Panc1 (cell line): ENCODE measurements around the gene SHB. TPM values are rescaled to one million over a fixed set of nuclear protein-coding genes. Genes with fewer than 3 reads are reported as not detected.

Source experiments
- ATAC-seq: fragments of 200-7000 bp; cut with Tn5 transposase; 2 replicates; pipeline ENCODE4 v1.9.1; 2020; ENCODE audit warnings: mild to moderate bottlenecking, moderate library complexity
- BruUV-seq: library from RNA; stranded (reverse); fragments of 400-500 nt; replicated peaks from 2 replicates; lab custom pipeline; 2021; lab: Mats Ljungman, UMichigan
- CTCF ChIA-PET: fragments of 300-600 bp; sonication (Branson Sonifier 250); formaldehyde crosslinking; loops from one replicate; lab custom pipeline; 2022; ENCODE audit warnings: antibody characterized with exemption; lab: Charles Lee
- POLR2A ChIA-PET: fragments of 300-600 bp; sonication (Branson Sonifier 250); formaldehyde crosslinking; loops from one replicate; lab custom pipeline; 2022; ENCODE audit warnings: antibody characterized with exemption; lab: Charles Lee
- DNase-seq: peaks from one replicate; pipeline ENCODE4 v3.0.0-alpha.2; 2010; ENCODE audit warnings: low read depth, low spot score
- H3K27ac ChIP-seq: 2 replicates; pipeline ENCODE4 v1.5.1; 2011; ENCODE audit warnings: mild to moderate bottlenecking, low read length, inconsistent platforms
- H3K27me3 ChIP-seq: fragments of 200-500 bp; sonication (Bioruptor generic); 2 replicates; pipeline ENCODE4 v1.6.0; 2014; ENCODE audit warnings: low read length, inconsistent platforms; ENCODE audit not compliant: control insufficient read depth, insufficient read depth
- H3K36me3 ChIP-seq: fragments of 200-500 bp; sonication (Bioruptor generic); 2 replicates; pipeline ENCODE4 v1.5.1; 2014; ENCODE audit warnings: inconsistent platforms, mild to moderate bottlenecking, low read length, moderate library complexity; ENCODE audit not compliant: control insufficient read depth, insufficient read depth
- H3K4me1 ChIP-seq: 2 replicates; pipeline ENCODE4 v1.5.1; 2011; ENCODE audit warnings: inconsistent platforms, mild to moderate bottlenecking, low read length, moderate library complexity; ENCODE audit not compliant: control insufficient read depth, insufficient read depth
- H3K4me3 ChIP-seq, 2 experiments: 2 replicates each; pipeline ENCODE4 v1.5.1; 2011 to 2012; ENCODE audit warnings: low read depth in 2 of 2, low read length in 2 of 2, mild to moderate bottlenecking in 2 of 2, inconsistent platforms in 1 of 2, moderate library complexity in 1 of 2
- H3K9me3 ChIP-seq: fragments of 200-500 bp; sonication (Bioruptor generic); 2 replicates; pipeline ENCODE4 v1.5.1; 2014; ENCODE audit warnings: low read depth, mild to moderate bottlenecking, inconsistent platforms, low read length, moderate library complexity; ENCODE audit not compliant: control insufficient read depth, insufficient read depth
- CTCF ChIP-seq: fragments of 450-650 bp; IDR thresholded peaks from 2 replicates; pipeline ENCODE4 v1.5.1; 2017; ENCODE audit warnings: mild to moderate bottlenecking
- POLR2AphosphoS5 ChIP-seq: IDR thresholded peaks from 2 replicates; pipeline ENCODE4 v1.6.1; 2012; ENCODE audit warnings: mild to moderate bottlenecking, low read depth, low read length, moderate library complexity
- REST ChIP-seq, 2 experiments: IDR thresholded peaks; 2 replicates each; pipeline ENCODE4 v1.6.1; 2011 to 2012; ENCODE audit warnings: low read depth in 2 of 2, control low read depth in 1 of 2, low read length in 1 of 2, mild to moderate bottlenecking in 1 of 2, moderate library complexity in 1 of 2; ENCODE audit not compliant: insufficient read depth in 1 of 2
- SIN3A ChIP-seq: IDR thresholded peaks from 2 replicates; pipeline ENCODE4 v1.6.1; 2012; ENCODE audit warnings: low read depth, mild to moderate bottlenecking, low read length, moderate library complexity, borderline replicate concordance; ENCODE audit not compliant: insufficient read depth
- TCF7L2 ChIP-seq: IDR thresholded peaks from 2 replicates; pipeline ENCODE4 v1.6.1; 2011; ENCODE audit warnings: mild to moderate bottlenecking, low read depth, low read length, inconsistent platforms
- in situ Hi-C: cut with HindIII; loops from 2 replicates; pipeline ENCODE4 v1.10.0; 2016; ENCODE audit warnings: low sequenced_read_pairs, low pct_unique_long_range_greater_than_20kb
- intact Hi-C: fragments of 100-400 bp; cut with micrococcal nuclease; formaldehyde crosslinking; loops from one replicate; pipeline ENCODE4 v1.10.0; 2022; ENCODE audit not compliant: unreplicated experiment
- total RNA-seq: library from RNA; stranded (reverse); gene quantifications from one replicate; pipeline ENCODE4 v1.2.1, GENCODE V29; 2021; ENCODE audit not compliant: unreplicated experiment

The SHB gene
- total RNA-seq, 1 experiment from 2014 or later: 59.9 TPM

- intact Hi-C loops: no loop called here
- H3K4me1 ChIP-seq: peaks cover 41% of the 10 kb centered on the region
- H3K36me3 ChIP-seq: no peaks in the 10 kb centered on the region; the same call in 1 of the 2 replicates
- BruUV-seq: no TSS peak
- no peaks in the 10 kb centered on the region for H3K9me3 ChIP-seq
- H3K27me3 ChIP-seq: no peaks in the 10 kb centered on the region
- TF ChIP-seq SIN3A (no peak), TCF7L2 (no peak), REST (IDR thresholded peaks at IDR 0.05; ENCODE audit: insufficient read depth in 1 of 2, low read depth in 2 of 2, low read length in 1 of 2) (no peak), CTCF (no peak), POLR2AphosphoS5 (no peak)
- no peak for DNase-seq
- in situ Hi-C loops: no loop called here
- no peak overlapping the region for H3K4me3 ChIP-seq
- peak overlapping the region; percentile 75 for H3K27ac ChIP-seq
- CTCF ChIA-PET: no interaction called here
- POLR2A ChIA-PET: no interaction called here
- ATAC-seq: peak; percentile 12
Observed at GRCh38 chr9:38009035-38009501, 60.0 kb downstream of the SHB start.

- Histone ChIP-seq H3K27ac (peak overlapping the region; percentile 75), H3K4me1 (peaks cover 45% of the 10 kb centered on the region), H3K4me3 (no peak overlapping the region), H3K27me3 (no peaks in the 10 kb centered on the region), H3K9me3 (no peaks in the 10 kb centered on the region), H3K36me3 (no peaks in the 10 kb centered on the region; the same call in 1 of the 2 replicates)
- intact Hi-C loops: no loop called here
- in situ Hi-C loops: no loop called here
- ATAC-seq (peak; percentile 74), DNase-seq (peak; percentile 78)
- TF ChIP-seq CTCF: no peak
- no peak for TF ChIP-seq POLR2AphosphoS5
- no peak for TF ChIP-seq REST (IDR thresholded peaks at IDR 0.05; ENCODE audit: insufficient read depth in 1 of 2, low read depth in 2 of 2, low read length in 1 of 2)
- no peak for TF ChIP-seq SIN3A
- no peak for TF ChIP-seq TCF7L2
- BruUV-seq: no TSS peak
- ChIA-PET POLR2A (no interaction called here), CTCF (no interaction called here)
Observed at GRCh38 chr9:38008168-38009034, 60.6 kb downstream of the SHB start.
